GM13977 (cell line): ENCODE data around the gene COMT.

Experiments used
- DNase-seq: peaks from one replicate; pipeline ENCODE4 v3.0.0; 2012; ENCODE audit warnings: low spot score
- CTCF ChIP-seq: IDR thresholded peaks from 2 replicates; pipeline ENCODE4 v1.5.1; 2012; ENCODE audit warnings: mild to moderate bottlenecking, control low read depth; ENCODE audit not compliant: insufficient read depth; ENCODE audit errors: extremely low read depth, missing control alignments
- in situ Hi-C: fragments of 300-500 bp; cut with MboI; formaldehyde crosslinking; loops from one replicate; pipeline ENCODE4 v1.12.0; 2022; ENCODE audit warnings: low sequenced_read_pairs, low pct_unique_long_range_greater_than_20kb, mixed read lengths, inconsistent platforms; ENCODE audit not compliant: unreplicated experiment

Gene COMT

GRCh38 chr22:20016734-20017621 is 75.4 kb downstream of the COMT start, which contains the start of gene ARVCF:
Gene ARVCF, minus strand, starts transcription at chr22:20016823. Its CDS starts 26,029 bp downstream, at chr22:19990794.
- in situ Hi-C loops, result no loop called here
- no peak for TF ChIP-seq CTCF
- DNase-seq, result peak; percentile 99

- TF ChIP-seq CTCF, result no peak
- in situ Hi-C loops, result no loop called here
- DNase-seq, result no peak
These were observed 76.0 kb downstream of the COMT start for GRCh38 chr22:20017622-20017958.

GRCh38 chr22:20018001-20018400 is 76.4 kb downstream of the COMT start:
- no peak for DNase-seq
- in situ Hi-C loops, result no loop called here
- TF ChIP-seq CTCF, result no peak
